SU-DHL-6 (cell line): ENCODE measurements around the gene NUDCD2.

Experiments
- EZH2phosphoT487 ChIP-seq: fragments of 200-600 bp; sonication (generic), shearing (Covaris generic); conservative IDR thresholded peaks from 2 replicates; pipeline ENCODE4 v1.6.1; 2018; ENCODE audit warnings: mild to moderate bottlenecking, antibody characterized with exemption, low read length, moderate library complexity, mixed read lengths
- TF ChIP-seq, protein P1 (sequence below): fragments of 200-600 bp; sonication (generic); IDR thresholded peaks from one replicate; pipeline ENCODE4 v1.5.1; 2017; ENCODE audit warnings: antibody characterized with exemption, mild to moderate bottlenecking, low read length, moderate library complexity; ENCODE audit not compliant: insufficient read depth, poor library complexity, severe bottlenecking

DNA sequence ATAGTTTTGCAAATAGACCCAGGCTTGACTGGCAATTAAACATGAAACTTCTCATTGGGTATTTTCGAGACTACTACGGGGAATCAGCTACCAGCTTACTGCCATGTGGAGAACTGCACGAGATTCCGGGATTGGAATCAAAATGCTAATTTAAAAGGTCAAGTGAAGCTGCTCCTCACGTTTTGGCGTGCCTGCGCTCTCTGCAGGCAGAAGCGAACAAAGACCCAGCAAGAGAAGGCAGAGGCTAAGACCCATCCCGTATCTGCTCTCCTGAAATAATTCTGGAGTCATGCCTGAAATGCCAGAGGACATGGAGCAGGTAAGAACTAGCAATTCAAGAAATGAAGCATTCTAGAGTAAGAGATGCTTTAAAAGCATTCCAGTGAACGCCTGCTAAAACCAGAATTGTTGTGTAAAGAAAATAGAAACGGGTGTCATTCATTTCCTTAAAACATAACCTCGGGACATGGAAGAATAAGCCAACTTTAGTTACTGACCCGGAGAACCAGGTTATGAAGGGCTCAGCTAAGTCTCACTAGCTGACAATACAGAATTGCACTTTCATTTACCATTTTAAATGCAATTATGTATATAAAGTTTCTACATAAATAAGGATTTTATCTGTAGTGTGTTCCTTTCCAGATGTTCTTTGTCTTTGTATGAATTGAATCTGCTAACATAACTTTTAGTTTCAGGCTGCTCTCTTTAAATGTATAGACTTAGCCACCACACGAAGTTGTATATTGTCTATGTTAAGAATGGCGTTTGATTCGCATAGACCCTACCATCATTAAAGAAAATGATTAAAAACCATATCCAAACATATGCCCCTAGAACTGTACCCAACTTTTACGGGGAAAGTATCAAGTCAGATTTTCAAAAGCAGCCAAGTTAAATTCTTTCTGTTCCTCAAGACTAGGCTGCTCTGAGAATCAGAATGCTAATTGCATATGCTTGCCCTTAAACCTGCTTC, 43.5 kb upstream of the NUDCD2 start:
- TF ChIP-seq, protein P1, sequence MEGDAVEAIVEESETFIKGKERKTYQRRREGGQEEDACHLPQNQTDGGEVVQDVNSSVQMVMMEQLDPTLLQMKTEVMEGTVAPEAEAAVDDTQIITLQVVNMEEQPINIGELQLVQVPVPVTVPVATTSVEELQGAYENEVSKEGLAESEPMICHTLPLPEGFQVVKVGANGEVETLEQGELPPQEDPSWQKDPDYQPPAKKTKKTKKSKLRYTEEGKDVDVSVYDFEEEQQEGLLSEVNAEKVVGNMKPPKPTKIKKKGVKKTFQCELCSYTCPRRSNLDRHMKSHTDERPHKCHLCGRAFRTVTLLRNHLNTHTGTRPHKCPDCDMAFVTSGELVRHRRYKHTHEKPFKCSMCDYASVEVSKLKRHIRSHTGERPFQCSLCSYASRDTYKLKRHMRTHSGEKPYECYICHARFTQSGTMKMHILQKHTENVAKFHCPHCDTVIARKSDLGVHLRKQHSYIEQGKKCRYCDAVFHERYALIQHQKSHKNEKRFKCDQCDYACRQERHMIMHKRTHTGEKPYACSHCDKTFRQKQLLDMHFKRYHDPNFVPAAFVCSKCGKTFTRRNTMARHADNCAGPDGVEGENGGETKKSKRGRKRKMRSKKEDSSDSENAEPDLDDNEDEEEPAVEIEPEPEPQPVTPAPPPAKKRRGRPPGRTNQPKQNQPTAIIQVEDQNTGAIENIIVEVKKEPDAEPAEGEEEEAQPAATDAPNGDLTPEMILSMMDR = peak; percentile 44
- TF ChIP-seq EZH2phosphoT487 = no peak
